Body of pancreas (tissue), 4 donors: Measurements from ENCODE around the gene QPRT. TPM values are rescaled to one million over a fixed set of nuclear protein-coding genes. Genes with fewer than 3 reads are reported as not detected.
A peak's percentile ranks its signal among the peaks of the same experiment; 100 is the strongest.
"Not testable (repeated sequence)": the region's sequence is repeated elsewhere in the genome, so short reads cannot be mapped to it uniquely, and the experiment has no call there.

Experiments
- ATAC-seq: fragments of 150-250 bp; one replicate; pipeline ENCODE4 v1.9.1; 2016
- DNase-seq, 4 donors: peaks; one replicate each; pipeline ENCODE4 v3.0.0-alpha.2; 2019
- H3K27ac ChIP-seq, 4 donors: fragments of 200-600 bp; sonication (generic); 1 replicate in 3 of 4; 2 replicates in 1 of 4; pipeline versions ENCODE4 v1.5.1 to v1.6.1; 2016 to 2019; ENCODE audit warnings: mild to moderate bottlenecking in 1 of 4, mixed read lengths in 1 of 4, moderate library complexity in 1 of 4
- H3K27me3 ChIP-seq, 2 donors: fragments of 200-600 bp; sonication (generic); one replicate each; pipeline ENCODE4 v1.6.0; 2016; ENCODE audit warnings: mild to moderate bottlenecking in 1 of 2
- H3K36me3 ChIP-seq, 2 donors: fragments of 200-600 bp; sonication (generic); replicated peaks in 1 of 2; 2 replicates each; pipeline ENCODE4 v1.5.1; 2016; ENCODE audit warnings: low read depth in 2 of 2; ENCODE audit not compliant: insufficient read depth in 1 of 2
- H3K4me1 ChIP-seq: fragments of 200-600 bp; sonication (generic); one replicate; pipeline ENCODE4 v1.6.0; 2016
- H3K4me3 ChIP-seq, 2 donors: fragments of 200-600 bp; sonication (generic); 1 replicate in 1 of 2; 2 replicates in 1 of 2; pipeline ENCODE4 v1.5.1; 2016 to 2019
- H3K9me3 ChIP-seq, 3 donors: fragments of 200-600 bp; sonication (generic); 1 replicate in 2 of 3; 2 replicates in 1 of 3; pipeline ENCODE4 v1.5.1; 2016
- POLR2A ChIP-seq, 3 donors: fragments of 450-650 bp; IDR thresholded peaks; one replicate each; pipeline ENCODE4 v1.6.1; 2016; ENCODE audit warnings: antibody characterized with exemption in 3 of 3, mild to moderate bottlenecking in 2 of 3
- WGBS, 2 donors: methylation state at CpG; one replicate each; pipeline ENCODE4 v1.1.5; 2017; 5-methylcytosine and 5-hydroxymethylcytosine counted together
- intact Hi-C: fragments of 100-400 bp; cut with DNase I; formaldehyde crosslinking; loops from one replicate; pipeline ENCODE4 v1.15.1; 2023
- total RNA-seq, 2 donors: library from RNA; depleted of rRNA; stranded (reverse); fragments of >200 nt; gene quantifications; one replicate each; pipeline ENCODE4 v1.1.0, GENCODE V29; 2016
- TF ChIP-seq, protein P1 (sequence below), 7 experiments: fragments of 450-650 bp in 4 of 7; fragments of 200-600 bp in 3 of 7; sonication (generic) in 3 of 7; IDR thresholded peaks; one replicate each; pipeline ENCODE4 v1.5.1; 2016 to 2019; ENCODE audit warnings: antibody characterized with exemption in 7 of 7

QPRT gene
- total RNA-seq, 2 donors from 2014 or later, result 28.0 to 30.3 TPM

DNA sequence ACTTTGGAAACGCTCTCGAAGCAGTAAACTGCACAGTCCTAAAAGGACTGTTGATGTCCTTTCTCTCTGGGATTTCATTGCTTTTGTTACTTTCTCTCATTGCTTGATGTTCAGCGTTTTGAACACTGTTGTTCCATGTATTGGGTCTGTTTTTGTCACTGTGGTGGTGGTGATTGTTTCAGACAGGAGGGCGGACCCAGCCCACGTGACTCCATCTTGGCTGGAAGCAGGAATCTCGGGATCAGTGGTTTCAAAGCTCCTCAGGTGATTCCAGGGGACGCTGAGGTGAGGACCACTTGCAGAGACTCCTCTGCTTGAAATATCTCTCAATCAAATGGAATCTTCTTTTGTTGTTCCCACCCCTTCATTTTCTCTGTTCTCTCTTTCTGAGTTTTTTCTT is 48.5 kb downstream of the QPRT start:
- ATAC-seq (no peak), DNase-seq (no peak)
- Histone ChIP-seq H3K4me3 (no peak overlapping the region), H3K4me1 (peaks cover 31% of the 10 kb centered on the region), H3K27me3 (no peaks in the 10 kb centered on the region), H3K27ac (peak overlapping the region in 1 of 4 donors; percentile 20), H3K9me3 (no peaks in the 10 kb centered on the region), H3K36me3 (no peaks in the 10 kb centered on the region)
- TF ChIP-seq, protein P1, sequence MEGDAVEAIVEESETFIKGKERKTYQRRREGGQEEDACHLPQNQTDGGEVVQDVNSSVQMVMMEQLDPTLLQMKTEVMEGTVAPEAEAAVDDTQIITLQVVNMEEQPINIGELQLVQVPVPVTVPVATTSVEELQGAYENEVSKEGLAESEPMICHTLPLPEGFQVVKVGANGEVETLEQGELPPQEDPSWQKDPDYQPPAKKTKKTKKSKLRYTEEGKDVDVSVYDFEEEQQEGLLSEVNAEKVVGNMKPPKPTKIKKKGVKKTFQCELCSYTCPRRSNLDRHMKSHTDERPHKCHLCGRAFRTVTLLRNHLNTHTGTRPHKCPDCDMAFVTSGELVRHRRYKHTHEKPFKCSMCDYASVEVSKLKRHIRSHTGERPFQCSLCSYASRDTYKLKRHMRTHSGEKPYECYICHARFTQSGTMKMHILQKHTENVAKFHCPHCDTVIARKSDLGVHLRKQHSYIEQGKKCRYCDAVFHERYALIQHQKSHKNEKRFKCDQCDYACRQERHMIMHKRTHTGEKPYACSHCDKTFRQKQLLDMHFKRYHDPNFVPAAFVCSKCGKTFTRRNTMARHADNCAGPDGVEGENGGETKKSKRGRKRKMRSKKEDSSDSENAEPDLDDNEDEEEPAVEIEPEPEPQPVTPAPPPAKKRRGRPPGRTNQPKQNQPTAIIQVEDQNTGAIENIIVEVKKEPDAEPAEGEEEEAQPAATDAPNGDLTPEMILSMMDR (IDR thresholded peaks at IDR 0.05), result no peak
- TF ChIP-seq POLR2A (IDR thresholded peaks at IDR 0.05), result no peak
- intact Hi-C loops, result no loop called here
- 85 to 86% methylated on average over 7 of the region's 7 CpGs for WGBS, 2 donors

DNA sequence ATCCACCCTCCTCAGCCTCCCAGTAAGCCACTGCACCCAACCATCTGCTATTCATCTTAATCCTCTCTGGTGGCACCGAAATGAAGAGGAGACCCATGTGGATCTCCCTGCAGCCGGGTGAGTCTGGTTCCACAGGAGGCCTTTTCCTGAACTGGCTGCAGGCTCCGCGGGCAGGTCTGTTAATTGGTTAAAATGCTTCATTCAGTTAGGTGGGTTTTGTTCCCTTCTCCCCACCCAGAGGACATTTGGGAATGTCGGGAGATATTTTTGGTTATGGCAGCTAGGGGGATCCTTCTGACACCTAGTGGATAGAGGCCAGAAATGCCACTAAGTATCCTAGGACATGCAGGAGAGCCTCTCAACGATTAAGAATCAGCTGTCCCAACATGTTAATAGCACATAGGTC is 50.1 kb downstream of the QPRT start:
- DNase-seq (no peak), ATAC-seq (peak; percentile 27)
- 31 to 52% methylated on average over 6 of the region's 6 CpGs for WGBS, 2 donors
- H3K27ac ChIP-seq, result no peak overlapping the region
- H3K27me3 ChIP-seq, result no peaks in the 10 kb centered on the region
- H3K36me3 ChIP-seq, result no peaks in the 10 kb centered on the region
- intact Hi-C loops, result no loop called here
- TF ChIP-seq, protein P1 (IDR thresholded peaks at IDR 0.05), result peak; percentile 9 to 67 (median 48)
- TF ChIP-seq POLR2A (IDR thresholded peaks at IDR 0.05), result no peak
- H3K9me3 ChIP-seq, result no peaks in the 10 kb centered on the region
- no peak overlapping the region for H3K4me3 ChIP-seq
- H3K4me1 ChIP-seq, result peaks cover 31% of the 10 kb centered on the region

DNA sequence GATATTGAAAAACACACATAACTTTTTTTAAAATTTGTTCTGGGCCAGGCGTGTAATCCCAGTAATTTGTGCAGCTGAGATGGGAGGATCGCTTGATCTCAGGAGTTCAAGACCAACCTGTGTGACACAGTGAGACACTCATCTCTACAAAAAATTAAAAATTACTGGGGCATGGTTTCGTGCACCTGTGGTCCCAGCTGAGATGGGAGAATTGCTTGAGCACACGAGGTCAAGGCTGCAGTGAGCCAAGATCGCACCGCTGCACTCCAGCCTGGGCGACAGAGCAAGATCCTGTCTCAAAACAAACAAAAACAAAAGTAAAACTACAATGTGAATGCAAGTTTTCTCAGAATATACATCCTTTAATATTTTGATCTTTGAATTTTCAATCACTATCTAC is 51.7 kb downstream of the QPRT start:
- intact Hi-C loops, result no loop called here

DNA sequence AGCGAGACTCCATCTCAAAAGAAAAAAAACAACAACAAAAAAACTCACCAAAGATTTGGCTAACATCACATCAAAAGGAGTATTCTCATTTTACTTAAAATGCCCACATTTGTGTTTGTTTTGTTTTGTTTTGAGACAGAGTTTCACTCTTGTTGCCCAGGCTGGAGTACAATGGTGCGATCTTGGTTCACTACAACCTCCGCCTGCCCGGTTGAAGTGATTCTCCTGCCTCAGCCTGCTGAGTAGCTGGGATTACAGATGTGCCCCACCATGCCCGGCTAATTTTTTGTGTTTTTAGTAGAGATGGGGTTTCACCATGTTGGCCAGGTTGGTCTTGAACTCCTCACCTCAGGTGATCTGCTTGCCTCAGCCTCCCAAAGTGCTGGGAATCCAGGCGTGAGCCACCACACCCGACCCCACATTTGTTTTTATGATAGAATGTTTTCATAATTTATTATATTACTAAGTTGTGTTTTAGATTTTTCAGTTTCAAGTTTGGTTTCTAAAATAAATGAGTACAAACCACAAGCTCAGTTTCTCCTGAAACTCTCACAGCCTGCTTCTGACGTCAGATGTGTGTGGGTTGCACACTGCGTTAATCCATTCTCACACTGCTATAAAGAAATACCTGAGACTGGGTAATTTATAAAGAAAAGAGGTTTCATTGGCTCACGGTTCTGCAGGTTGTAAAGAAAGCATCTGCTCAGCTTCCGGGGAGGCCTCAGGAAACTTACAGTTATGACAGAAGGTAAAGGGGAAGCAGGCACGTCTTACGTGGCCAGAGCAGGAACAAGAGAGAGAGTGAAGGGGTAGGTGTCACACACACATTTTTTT is 53.0 kb downstream of the QPRT start:
- H3K4me1 ChIP-seq, result peaks cover 15% of the 10 kb centered on the region
- H3K36me3 ChIP-seq, DNase-seq, H3K27ac ChIP-seq, ATAC-seq, H3K4me3 ChIP-seq, intact Hi-C loops, H3K9me3 ChIP-seq, H3K27me3 ChIP-seq: not testable (repeated sequence)
- 80 to 82% methylated on average over 13 of the region's 13 CpGs for WGBS, 2 donors

More for the DNA sequence above, 51.7 kb downstream of the QPRT start:
- H3K4me1 ChIP-seq, result peaks cover 28% of the 10 kb centered on the region
- H3K9me3 ChIP-seq, result no peaks in the 10 kb centered on the region
- 45 to 66% methylated on average over 7 of the region's 7 CpGs for WGBS, 2 donors
- ATAC-seq (no peak), DNase-seq (no peak)
- H3K4me3 ChIP-seq, result no peak overlapping the region
- no peak overlapping the region for H3K27ac ChIP-seq
- no peaks in the 10 kb centered on the region for H3K27me3 ChIP-seq
- no peaks in the 10 kb centered on the region for H3K36me3 ChIP-seq
- TF ChIP-seq, protein P1 (IDR thresholded peaks at IDR 0.05), result no peak
- no peak for TF ChIP-seq POLR2A (IDR thresholded peaks at IDR 0.05)

DNA sequence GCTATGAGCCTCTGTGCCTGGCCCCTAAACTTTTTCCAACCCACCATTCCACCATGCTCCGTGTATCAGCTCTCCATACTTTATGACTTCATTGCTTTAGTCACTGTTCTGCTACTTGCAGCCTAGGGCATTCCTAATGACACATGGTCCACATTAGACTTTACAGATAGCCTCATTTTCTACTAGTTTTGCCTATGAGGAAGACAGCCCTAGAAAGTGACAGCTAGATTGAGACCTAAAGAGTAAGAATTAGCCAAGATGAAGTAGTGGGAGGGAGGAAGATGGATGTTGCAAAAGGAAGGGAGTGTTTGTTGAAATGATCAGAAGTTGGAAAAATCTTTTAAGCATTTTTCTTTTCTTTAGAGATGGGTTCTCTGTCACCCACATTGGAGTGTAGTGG is 55.8 kb downstream of the QPRT start:
- intact Hi-C loops, result no loop called here
- 43 to 61% methylated on average over 1 of the region's 1 CpG for WGBS, 2 donors
- H3K27ac ChIP-seq, result no peak overlapping the region
- no peaks in the 10 kb centered on the region for H3K4me1 ChIP-seq
- H3K36me3 ChIP-seq, result no peaks in the 10 kb centered on the region
- no peak for TF ChIP-seq POLR2A (IDR thresholded peaks at IDR 0.05)
- ATAC-seq (no peak), DNase-seq (no peak)
- H3K9me3 ChIP-seq, result no peaks in the 10 kb centered on the region
- no peak overlapping the region for H3K4me3 ChIP-seq
- no peaks in the 10 kb centered on the region for H3K27me3 ChIP-seq

DNA sequence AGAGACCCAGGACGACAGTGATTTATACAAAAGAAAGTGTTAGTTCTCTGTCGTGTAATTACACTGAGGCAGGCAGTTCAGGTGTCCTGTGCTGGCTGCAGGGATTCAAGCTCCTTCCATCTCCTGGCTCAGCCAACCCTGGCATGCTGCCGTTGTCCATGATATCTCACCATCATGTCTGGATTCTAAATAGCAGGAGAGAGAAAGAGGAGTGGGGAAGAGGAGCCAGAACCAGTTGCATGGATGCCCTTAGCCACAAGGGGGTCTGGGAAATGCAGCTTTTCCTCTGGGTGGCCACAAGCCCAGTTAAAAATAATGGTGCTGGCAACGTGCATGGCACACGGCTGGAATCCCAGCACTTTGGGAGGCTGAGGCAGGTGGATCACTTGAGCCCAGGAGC is 57.1 kb downstream of the QPRT start:
- Histone ChIP-seq H3K27me3 (no peaks in the 10 kb centered on the region), H3K36me3 (no peaks in the 10 kb centered on the region), H3K4me1 (no peaks in the 10 kb centered on the region), H3K4me3 (no peak overlapping the region), H3K27ac (no peak overlapping the region), H3K9me3 (no peaks in the 10 kb centered on the region)
- 48 to 66% methylated on average over 5 of the region's 5 CpGs for WGBS, 2 donors
- TF ChIP-seq, protein P1 (IDR thresholded peaks at IDR 0.05), result no peak
- TF ChIP-seq POLR2A (IDR thresholded peaks at IDR 0.05), result no peak
- ATAC-seq (no peak), DNase-seq (no peak)
- intact Hi-C loops, result no loop called here
